Putamen (tissue), 1 donor: ENCODE data around the gene OR6K3.
"Not testable (repeated sequence)": the region's sequence is repeated elsewhere in the genome, so short reads cannot be mapped to it uniquely, and the experiment has no call there.

ENCODE experiments used
- DNase-seq: peaks from one replicate; pipeline ENCODE4 v3.0.0-alpha.2; 2016; ENCODE audit warnings: low spot score

Gene OR6K3, protein sequence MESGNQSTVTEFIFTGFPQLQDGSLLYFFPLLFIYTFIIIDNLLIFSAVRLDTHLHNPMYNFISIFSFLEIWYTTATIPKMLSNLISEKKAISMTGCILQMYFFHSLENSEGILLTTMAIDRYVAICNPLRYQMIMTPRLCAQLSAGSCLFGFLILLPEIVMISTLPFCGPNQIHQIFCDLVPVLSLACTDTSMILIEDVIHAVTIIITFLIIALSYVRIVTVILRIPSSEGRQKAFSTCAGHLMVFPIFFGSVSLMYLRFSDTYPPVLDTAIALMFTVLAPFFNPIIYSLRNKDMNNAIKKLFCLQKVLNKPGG

DNA sequence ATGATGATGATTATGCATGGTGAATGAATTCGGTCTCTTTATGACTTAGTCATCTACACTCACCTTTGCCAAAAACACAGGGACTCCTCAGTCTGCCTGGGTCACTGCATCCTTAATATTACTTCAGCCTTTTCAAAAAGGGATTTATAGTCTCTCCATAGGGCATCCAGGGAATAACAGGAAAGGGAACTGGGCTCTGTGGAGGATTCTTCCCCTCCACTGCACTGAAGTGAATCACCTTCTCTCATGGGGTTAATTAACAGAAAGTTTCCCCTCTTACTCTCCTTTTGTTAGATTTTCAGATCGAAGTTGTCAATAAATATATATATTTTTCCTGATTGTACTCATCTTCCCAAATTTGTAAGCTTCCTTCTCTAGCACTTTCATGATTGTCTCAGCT, at the start of gene OR6K3:
TSS of gene OR6K3 (minus strand) at position 101 of the 400 bp plus-strand sequence. CDS start 2,605 bp downstream, outside the sequence.
- DNase-seq: no peak

DNA sequence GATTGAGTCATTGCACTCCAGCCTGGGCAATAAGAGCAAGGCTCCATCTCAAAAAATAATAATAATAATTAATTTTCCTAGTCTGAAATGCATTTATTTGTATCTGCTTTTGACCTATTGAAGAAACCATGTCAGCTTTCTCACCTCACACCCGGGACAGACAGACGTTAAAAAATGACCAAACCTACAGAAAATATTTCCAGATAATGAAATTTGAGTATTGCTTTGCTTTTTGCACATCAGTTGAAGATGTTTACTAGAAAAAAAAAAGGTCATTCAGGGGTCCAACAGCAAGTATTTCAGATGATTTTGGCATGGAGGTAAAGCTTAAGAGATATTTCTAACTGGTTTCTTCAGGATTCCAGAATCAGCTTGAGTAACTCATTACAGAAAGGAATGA, 33.9 kb upstream of the OR6K3 start, which contains the start of gene OR6K6:
TSS of gene OR6K6 (plus strand) at position 301 of the 400 bp plus-strand sequence. CDS start 168 bp downstream, outside the sequence.
- DNase-seq: no peak

DNA sequence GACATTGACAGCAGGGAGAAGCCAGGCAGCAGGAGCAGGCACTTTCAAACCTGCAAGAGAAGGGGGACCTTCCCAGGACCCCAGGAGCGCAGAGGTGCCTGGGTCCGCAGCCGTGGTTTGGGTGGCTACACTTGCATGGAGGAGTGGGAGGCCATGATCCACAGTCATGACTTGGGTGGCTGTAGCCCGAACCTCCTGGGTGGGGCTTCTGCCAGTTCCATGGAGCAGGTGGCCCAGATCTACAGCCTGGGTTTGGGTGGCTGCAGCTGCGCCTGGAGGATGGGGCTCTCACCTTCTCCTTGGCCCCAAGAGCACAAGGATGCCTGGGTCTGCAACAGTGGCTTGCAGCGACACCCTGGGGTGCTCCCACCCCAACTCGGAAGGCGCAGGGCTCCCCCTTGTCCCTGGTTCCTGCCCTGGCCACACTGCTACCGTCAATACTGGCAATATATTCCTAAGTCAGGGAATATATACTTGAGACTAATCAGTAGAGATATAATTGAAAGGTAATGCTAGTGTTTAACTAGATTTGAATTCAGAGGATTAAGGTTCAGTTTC, 31.7 kb upstream of the OR6K3 start:
- DNase-seq: no peak

DNA sequence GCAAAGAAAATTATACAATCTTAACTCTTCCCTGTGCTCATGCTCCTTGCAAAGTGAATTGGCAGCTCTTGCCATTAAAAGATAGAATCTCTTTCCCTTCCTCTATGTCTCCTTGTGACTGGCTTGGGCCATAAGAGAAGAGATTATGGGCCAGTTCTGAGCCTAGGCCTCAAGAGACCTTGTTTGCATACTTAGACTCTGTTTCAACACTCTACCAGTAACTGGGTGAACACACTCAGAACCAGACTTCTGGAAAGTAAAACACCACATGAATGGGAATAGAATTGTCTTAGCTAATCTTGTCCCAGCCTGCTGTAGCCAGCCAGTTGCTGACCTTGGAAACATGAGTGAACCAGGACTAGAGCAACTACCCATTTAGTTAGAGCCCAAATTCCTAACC, 15.3 kb upstream of the OR6K3 start:
- no peak for DNase-seq

DNA sequence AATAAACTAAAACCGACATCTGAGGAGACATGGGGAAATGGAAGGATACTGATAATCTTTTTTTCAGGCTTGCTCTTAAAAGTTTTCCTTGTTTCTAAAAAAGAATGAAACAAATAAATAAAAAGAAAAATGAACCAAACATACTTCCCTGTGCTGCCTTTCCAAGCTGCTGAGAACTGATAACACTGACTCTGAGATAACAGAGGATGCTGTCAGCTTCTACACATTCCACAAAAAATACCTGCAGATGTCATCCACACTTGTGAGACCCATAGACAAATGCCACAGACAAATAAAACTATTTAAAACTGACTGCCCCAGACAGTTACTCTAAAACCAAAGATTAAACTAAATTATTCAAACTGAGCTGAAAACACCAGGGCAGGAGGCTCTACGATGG, 12.0 kb upstream of the OR6K3 start:
- no peak for DNase-seq

DNA sequence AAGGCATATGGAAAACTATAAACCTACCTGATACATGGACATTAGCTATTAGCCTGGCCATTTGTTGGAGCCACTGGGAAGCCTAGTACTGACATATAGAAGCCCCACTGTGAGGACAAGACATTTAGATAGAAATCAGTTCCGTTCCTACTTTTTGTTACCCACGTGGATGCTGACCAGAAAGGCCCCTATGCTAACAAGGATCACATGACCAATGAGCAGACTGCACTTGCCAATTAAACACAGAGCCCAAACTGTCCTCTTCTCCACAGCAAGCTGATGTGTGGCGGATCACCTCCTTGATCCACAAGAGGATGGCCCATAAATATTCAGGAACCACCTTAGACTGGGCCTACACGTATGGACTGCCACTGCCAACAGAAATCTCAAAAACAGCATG, 11.2 kb upstream of the OR6K3 start:
- DNase-seq: no peak

DNA sequence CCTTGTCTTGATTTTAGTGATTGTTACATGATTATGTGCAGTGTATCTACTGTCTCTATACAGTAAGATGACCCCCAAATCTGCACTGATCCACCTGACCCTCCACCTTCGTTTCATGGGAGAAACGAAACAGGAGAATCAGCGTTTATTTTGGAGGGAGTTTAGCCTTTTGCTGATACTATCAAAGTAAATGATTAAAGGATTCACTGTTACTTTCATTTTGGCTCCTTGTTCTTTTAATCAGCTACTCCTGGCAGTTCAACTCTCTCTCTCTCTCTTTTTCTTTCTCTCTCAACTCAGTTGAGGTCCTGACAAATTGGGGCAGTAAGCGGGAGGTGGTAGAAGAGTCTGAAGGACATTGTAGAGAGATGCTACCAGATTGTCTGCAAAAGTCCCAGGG, 9.9 kb upstream of the OR6K3 start:
- no peak for DNase-seq

DNA sequence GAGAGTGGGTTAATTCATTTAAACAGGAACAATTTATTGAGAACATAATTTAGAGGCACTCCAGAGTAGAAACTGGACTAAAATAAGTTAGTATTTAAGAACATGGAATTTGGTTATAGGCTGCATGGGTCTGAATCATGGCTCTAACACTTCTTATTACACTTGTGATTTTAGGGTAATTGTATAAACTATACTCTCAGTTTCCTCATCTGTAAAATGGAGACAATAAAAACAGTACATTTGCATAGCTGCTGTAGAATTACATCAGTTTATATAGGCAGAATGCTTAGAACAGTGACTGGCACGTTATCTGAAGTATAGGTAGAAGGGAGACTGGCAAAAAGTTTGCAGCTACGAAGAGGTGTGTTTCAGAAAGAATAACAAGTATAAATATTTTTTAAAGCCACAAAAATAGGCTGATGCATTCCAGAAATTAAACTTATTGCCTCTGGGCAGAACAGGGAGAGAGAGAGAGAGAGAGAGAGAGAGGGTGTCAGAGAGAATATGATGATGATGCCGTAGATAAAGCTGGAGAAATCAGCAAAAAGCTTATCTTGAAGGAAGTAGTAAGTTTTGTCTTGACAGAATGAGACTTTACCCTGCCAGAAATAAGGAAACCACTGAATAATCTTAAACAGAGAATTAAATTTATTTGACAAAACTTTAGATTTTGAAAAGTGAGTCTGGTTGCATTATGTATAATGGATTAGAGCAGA, 8.1 kb upstream of the OR6K3 start:
- DNase-seq: no peak

DNA sequence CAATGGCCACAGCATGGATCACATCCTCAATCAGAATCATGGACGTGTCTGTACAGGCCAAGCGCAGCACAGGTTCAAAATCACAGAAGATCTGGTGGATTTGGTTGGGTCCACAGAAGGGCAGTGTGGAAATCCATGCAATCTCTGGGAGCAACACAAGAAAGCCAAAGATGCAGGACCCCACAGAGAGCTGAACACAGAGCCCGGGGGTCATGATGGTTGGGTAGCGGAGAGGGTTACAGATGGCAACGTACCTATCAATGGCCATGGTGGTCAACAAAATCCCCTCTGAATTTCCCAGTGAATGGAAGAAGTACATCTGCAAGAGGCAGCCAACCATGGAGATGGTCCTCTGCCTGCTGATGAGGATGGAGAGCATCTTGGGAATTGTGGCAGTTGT, 3.9 kb upstream of the OR6K3 start:
- no peak for DNase-seq

DNA sequence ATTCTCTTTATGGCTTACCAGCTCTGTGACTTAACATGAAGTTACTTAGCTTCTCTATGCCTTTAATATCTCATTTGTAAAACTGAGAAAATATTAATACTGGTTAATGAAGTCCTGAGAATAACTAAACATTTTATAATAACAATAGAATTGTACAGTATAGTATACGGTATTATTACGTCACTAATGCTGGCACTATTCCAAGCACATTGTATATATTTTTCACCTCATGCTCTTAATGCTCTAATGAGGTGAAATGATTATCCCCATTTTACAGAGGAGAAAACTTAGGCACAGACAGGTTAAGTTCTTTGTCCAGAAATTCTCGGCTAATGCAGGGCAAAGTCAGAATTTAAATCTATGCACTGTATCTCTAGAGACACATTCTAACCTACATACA, 856 bp downstream of the OR6K3 start:
- DNase-seq: no peak

DNA sequence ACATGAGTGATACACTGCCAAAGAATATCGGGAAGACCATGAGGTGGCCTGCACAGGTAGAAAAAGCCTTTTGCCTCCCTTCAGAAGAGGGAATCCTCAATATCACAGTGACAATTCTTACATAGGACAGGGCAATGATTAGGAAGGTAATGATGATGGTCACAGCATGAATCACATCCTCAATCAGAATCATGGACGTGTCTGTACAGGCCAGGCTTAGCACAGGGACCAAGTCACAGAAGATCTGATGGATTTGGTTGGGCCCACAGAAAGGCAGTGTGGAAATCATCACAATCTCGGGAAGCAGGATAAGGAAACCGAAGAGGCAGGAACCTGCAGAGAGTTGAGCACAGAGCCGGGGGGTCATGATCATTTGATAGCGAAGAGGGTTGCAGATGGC, 3.2 kb downstream of the OR6K3 start:
- DNase-seq: no peak

DNA sequence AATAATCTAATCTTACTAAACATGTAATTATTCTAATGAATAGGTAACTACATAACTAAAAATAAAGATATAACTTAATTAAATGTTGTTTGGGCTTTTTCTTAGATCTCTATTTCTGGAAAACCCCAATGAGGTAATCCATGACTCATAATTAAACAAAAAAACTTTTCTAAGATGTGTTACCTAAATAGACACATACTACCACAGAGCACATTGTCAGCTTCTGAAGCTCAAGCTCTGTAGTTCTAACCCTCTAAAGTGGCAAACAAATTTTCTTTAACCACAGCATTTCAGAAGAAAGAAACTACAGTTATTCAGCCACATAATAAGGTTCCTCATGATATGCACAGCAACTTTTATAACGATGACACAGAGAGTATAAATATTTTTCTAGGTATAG, 4.2 kb downstream of the OR6K3 start:
- DNase-seq: no peak

DNA sequence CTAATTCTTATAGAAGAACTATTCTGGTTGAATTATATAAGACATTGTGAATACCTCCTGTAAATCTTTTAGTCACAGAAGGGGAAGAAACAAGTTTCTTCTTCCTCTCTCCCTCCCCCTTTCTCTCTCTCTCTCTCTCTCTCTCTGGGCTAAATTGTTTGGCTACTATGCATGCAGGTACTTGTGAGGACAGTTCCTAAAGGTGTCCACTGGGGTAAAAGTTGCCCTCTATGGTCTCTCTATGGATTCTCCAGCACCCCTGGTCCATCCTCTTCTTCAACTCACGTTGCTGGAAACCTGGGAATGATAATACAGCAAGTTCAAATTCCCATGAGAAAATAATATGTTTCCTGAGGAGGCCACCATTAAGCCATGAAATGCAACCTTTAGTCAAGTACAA, 5.8 kb downstream of the OR6K3 start:
- DNase-seq: no peak

DNA sequence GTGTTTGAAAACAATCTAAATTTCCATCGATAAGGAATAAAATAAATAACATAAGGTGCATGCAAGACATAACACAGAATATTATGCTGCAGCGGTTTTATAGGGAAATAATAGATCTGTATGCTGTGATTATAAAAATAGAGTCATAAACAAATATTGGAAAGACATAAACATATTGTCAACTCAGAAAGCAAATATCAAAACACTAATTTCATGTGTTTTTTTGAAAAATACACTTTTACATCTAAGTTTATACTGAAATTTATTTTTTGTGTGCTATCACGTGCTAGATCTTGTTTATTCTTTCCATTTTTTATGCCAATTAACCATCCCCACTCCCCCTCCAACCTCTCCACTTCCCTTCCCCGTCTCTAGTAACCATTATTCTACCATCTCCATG, 9.4 kb downstream of the OR6K3 start:
- no peak for DNase-seq

DNA sequence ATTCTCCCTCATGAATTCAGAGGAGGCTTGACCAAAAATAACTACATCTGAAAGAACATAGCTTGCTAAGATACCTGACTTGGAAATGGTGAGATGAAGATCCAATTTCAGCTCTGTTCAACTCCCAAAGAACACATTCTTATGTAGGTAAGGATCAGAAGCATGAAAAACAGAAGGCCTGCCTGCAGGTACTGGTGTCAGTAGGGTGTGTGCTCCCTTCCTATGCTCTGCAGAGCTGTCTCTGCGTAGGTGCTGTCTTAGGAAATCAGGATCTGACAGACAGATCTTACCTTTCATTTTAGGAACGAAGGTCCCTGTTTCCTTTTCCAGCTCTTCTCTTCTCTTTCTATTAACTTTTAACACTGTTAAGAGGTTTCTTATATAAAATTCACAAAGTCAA, 14.4 kb downstream of the OR6K3 start:
- peak; percentile 61 for DNase-seq

DNA sequence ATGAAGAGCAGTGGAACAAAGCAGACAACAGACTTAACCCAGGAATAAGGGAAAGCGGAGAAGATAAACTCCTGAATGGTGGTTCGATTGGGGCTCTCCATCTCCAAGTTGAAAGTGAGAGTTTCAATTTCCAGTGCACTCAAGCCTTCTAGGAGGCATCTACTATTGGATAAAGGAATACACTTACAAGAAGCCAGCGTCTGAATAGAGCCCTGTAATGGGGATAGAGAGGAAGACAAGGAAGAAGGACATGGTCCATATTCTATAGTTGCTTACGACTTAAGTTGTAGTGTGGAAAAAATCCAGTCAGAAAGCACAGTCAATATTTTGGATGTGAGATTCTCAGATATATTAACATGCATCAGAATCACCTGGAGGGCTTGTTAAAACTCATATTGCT, 20.0 kb downstream of the OR6K3 start, which contains the start of gene OR6K2:
TSS of gene OR6K2 (minus strand) at position 101 of the 400 bp plus-strand sequence. CDS start at position 101, 0 bp downstream.
- DNase-seq: no peak

DNA sequence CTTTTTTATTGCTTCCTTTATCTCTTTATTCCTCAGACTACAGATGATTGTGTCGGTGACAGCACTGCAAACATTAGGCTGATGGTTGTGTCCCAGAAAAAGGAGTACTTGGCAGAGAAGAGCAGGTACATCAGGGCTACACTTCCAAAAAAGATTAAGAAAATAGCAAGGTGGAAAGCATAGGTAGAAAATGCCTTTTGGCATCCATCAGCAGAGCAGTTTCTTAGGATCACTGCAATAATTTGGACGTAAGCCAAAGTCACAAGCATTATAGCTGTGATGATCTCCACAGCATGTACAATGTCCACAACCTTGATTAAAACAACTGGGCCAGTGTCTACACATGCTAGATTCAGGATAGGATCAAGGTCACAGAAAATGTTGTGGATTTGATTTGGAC, 25.9 kb downstream of the OR6K3 start:
- DNase-seq: no peak

DNA sequence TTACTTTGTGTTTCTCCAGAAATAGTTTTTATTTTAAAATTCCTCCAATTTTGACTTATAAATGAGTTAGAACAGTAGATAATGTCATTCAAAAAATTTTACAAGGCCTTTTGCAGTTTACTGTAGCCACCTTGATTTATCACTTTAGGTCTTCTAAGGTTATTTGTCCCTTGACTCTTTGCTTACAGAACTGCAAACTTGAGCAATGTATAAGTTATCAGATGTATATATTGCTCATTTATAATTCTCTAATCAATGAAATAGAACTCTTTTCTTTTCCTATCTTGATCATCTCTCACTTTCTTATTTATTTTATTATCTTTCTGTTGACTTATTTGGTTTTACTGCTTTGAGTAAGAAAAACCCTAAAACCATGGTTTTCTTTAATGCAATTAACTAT, 28.2 kb downstream of the OR6K3 start:
- DNase-seq: no peak

DNA sequence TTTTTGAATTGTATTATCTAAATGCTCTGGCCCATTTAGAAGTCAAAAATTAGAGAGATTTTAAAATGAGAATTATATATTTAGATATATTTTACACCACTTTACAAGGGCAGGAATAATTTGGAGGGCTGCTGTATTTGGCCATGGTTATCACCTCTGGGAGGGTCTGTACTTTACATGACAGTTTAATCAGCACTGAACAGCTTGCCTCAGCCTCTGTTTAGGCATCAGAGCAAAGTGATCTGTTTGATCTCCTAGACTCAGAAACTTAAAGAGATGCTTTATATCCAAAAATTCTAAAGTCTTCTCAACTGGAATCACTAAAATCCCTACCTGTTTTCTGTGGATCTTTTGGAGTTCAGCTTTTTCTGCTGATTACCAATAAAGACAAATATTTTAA, 28.6 kb downstream of the OR6K3 start:
- DNase-seq: no peak

DNA sequence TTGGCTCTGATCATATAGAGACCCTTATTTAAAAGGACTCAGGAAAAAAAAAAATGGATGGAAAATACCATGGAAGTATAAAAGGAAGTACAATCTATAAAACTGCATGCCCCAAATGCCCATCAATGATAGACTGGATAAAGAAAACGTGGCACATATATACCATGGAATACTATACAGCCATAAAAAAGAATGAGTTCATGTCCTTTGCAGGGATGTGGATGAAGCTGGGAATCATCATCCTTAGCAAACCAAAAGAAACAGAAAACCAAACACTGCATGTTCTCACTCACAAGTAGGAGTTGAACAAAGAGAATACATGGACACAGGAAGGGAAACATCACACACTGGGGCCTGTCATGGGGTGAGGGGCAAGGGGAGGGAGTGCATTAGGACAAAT, 29.4 kb downstream of the OR6K3 start:
- not testable (repeated sequence) for DNase-seq

DNA sequence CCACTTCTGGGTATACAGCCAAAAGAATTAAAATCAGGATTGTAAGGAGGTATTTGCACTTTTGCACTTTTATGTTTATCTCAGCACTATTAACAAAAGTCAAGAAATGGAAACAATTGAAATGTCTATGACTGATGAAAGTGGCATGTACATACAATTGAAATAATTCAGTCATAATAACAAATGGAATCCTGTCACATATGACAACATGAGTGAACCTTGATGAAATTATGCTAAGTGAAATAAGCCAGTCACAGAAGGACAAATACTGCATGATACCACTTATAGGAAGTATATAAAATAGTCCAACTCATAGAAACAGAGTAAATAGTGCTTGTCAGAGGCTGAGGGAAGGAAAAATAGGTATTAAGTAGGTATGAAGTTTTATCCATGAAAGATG, 30.6 kb downstream of the OR6K3 start:
- no peak for DNase-seq

DNA sequence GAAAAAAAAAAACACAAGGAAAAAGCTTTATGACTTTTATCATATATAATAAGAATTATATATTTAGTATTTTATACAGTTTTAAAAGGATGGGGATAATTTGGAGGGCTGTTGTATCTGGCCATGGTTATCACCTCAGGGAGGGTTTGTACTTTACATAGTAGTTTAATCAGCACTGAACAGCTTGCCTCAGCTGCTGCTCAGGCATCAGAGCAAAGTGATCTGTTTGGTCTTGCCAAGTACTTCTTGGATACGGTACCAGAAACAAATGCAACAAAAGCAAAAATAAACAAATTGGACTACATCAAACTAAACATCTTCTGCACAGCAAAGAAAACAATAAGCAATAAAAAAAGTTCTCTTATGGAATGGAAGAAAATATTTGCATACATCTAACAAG, 31.4 kb downstream of the OR6K3 start:
- DNase-seq: no peak

DNA sequence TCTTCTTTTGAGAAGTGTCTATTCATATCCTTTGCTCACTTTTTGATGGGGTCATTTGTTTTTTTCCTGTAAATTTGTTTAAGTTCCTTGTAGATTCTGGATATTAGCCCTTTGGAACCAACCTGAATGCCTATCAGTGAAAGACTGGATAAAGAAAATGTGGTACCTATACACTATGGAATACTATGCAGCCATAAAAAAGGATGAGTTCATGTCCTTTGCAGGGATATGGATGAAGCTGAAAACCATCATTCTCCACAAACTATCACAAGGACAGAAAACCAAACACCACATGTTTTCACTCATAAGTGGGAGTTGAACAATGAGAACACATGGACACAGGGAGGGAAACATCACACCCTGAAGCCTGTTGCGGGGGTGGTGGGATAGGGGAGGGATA, 32.2 kb downstream of the OR6K3 start:
- not testable (repeated sequence) for DNase-seq
